ENCODE measurements around the gene NEDD8.
"Not testable (repeated sequence)": the region's sequence is repeated elsewhere in the genome, so short reads cannot be mapped to it uniquely, and the experiment has no call there.

The NEDD8 gene

DNA sequence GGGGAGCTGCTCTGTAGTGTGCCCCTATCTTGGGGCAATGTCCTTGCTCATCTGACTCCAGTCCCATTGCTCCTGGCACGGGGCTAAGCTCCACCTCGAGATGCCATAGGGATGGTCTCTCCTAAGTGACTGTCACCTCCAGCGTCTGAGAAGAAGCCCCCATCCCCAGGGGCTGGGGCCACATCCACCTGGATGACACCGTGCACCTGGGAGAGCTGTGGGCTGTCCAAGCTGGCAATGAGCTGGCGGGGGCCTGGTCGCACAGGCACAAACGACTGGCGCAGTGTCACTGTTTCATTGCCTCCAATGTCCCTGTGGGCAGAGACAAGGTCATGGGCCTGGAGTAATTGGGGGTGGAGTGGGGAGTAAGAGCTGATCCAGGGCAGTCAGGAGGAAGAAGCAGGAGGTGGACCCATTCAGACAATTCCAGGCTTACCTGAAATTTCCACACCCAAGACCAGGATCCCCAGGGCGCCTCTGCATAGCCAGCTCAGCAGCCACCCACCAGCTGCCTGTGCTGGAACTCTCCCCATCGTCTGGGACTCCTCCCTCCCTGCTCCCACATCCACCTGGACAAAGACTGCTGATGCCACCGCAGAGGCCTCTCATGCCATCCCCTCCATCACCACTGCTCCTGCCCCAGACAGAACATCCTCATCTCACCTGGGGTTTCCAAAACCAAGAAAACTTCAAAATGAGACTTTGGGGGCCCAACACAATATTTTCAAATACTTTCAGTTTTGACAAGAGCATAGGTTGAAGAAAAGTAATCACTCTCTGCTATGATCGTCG lies 17.3 kb upstream of the NEDD8 start:
- TF ChIP-seq, protein P1, sequence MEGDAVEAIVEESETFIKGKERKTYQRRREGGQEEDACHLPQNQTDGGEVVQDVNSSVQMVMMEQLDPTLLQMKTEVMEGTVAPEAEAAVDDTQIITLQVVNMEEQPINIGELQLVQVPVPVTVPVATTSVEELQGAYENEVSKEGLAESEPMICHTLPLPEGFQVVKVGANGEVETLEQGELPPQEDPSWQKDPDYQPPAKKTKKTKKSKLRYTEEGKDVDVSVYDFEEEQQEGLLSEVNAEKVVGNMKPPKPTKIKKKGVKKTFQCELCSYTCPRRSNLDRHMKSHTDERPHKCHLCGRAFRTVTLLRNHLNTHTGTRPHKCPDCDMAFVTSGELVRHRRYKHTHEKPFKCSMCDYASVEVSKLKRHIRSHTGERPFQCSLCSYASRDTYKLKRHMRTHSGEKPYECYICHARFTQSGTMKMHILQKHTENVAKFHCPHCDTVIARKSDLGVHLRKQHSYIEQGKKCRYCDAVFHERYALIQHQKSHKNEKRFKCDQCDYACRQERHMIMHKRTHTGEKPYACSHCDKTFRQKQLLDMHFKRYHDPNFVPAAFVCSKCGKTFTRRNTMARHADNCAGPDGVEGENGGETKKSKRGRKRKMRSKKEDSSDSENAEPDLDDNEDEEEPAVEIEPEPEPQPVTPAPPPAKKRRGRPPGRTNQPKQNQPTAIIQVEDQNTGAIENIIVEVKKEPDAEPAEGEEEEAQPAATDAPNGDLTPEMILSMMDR (IDR thresholded peaks at IDR 0.05; ENCODE audit: extremely low read depth, insufficient read depth, missing control alignments): no peak
- in situ Hi-C loops (cut with MboI; ENCODE audit: low pct_unique_long_range_greater_than_20kb, low sequenced_read_pairs, unreplicated experiment): no loop called here
- no peak for DNase-seq (ENCODE audit: low spot score)

DNA sequence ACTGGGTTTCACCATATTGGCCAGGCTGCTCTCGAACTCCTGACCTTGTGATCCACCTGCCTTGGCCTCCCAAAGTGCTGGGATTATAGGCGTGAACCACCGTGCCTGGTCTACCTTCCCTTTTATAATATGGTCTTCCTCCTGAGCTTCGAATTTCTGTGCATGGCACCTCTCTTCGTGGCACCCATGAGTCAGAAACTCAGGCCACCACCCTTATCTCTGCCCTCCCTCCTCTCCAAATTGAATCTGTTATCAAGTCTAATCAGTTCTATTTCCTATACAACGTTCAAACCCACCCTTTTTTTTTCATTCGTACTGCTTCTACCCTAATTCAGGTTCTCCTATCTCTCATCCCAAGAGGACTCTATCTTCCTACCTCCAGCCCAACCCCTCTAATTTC lies 15.3 kb upstream of the NEDD8 start:
- TF ChIP-seq, protein P1 (IDR thresholded peaks at IDR 0.05; ENCODE audit: extremely low read depth, insufficient read depth, missing control alignments): no peak
- in situ Hi-C loops (cut with MboI; ENCODE audit: low pct_unique_long_range_greater_than_20kb, low sequenced_read_pairs, unreplicated experiment): no loop called here
- no peak for DNase-seq (ENCODE audit: low spot score)

DNA sequence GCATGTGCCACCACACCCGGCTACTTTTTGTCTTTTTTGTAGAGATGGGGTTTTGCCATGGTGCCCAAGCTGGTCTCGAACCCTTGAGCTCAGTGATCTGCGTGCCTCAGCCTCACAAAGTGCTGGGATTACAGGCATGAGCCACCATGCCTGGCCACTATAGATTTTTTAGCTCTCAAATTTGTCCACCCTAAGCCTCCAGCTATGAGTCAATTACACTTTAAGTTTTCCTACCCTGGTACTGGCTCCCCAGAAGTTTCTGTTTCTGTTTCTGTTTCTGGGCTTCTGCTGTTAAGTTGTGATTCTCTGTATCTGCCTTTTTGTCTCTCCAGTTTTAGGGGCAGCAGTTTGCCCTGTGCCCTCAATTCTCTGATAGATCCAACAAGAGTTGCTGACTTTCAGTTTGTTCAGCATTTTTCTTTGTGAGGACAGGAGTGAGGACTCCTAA lies 14.6 kb upstream of the NEDD8 start:
- TF ChIP-seq, protein P1 (IDR thresholded peaks at IDR 0.05; ENCODE audit: extremely low read depth, insufficient read depth, missing control alignments): no peak
- in situ Hi-C loops (cut with MboI; ENCODE audit: low pct_unique_long_range_greater_than_20kb, low sequenced_read_pairs, unreplicated experiment): no loop called here
- DNase-seq (ENCODE audit: low spot score): peak; percentile 63

DNA sequence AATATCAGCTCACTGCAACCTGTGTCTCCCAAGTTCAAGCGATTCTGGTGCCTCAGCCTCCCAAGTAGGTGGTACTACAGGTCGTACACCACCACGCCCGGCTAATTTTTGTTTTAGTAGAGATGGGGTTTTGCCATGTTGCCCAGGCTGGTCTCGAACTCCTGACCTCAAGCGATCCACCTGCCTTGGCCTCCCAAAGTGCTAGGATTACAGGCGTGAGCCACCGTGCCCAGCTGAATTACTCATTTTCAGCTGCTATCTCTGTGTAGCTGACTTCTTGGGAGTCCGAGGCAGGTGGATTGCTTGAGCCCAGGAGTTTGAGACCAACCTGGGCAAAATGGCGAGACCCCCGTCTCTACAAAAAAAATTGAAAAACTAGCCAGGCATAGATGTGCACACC lies 13.2 kb upstream of the NEDD8 start:
- DNase-seq (ENCODE audit: low spot score); in situ Hi-C loops (cut with MboI; ENCODE audit: low pct_unique_long_range_greater_than_20kb, low sequenced_read_pairs, unreplicated experiment): not testable (repeated sequence)

DNA sequence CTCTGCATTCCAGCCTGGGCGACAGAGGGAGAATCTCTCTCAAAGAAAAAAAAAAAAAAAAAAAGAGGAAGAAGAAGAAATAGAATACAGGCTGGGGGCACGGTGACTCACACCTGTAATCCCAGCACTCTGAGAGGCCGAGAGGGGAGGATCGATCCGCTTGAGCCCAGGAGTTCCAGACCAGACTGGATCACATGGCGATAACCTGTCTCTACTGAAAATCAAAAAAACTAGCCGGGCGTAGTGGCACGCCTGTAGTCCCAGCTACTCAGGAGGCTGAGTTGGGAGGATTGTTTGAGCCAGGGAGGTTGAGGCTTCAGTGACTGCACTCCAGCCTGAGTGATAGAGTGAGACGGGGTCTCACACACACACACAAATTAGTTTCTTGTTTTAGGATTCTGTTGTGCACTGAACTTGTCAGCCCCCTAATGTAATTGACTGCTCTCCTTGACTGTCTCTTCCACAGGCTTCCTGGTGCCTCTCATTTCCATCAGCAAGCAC lies 11.2 kb upstream of the NEDD8 start:
- no peak for DNase-seq (ENCODE audit: low spot score)
- TF ChIP-seq, protein P1 (IDR thresholded peaks at IDR 0.05; ENCODE audit: extremely low read depth, insufficient read depth, missing control alignments): no peak
- in situ Hi-C loops (cut with MboI; ENCODE audit: low pct_unique_long_range_greater_than_20kb, low sequenced_read_pairs, unreplicated experiment): loop anchor here (5.0 kb wide), 1 partner anchor 54 kb away; the partner anchor contains the start of genes DHRS1 and NOP9

DNA sequence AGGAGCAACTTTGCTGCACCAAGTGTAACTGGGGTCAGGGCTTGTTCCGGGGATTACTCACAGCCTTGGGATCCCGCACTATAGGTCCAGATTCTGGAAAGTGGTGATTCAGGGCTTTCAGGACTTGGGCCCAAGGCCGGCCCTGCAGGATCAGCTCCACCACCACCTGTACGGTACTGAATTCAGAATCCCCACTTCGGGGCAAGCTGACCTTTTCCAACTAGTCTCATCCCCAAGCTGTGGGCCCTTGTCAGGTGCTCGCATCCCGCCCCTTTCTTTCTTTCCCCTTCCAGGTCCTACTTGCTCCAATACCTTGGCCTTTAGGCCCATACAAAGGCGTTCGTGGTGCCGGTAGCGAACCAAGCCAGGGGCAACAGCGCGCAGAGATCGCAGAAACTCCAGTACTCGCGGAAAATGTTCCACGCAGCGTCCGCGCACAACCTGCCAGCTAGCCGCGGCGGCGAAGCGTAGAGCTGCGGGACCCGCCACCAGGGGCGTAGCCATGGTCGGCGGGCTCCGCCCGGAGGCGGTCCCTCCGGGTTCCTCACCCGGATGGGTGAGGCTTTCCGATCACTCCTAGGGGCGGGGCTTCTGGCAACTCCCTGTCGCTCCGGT lies 9.8 kb upstream of the NEDD8 start:
- TF ChIP-seq, protein P1 (IDR thresholded peaks at IDR 0.05; ENCODE audit: extremely low read depth, insufficient read depth, missing control alignments): peak; percentile 9
- peak; percentile 93 for DNase-seq (ENCODE audit: low spot score)
- in situ Hi-C loops (cut with MboI; ENCODE audit: low pct_unique_long_range_greater_than_20kb, low sequenced_read_pairs, unreplicated experiment): loop anchor here (5.0 kb wide), 1 partner anchor 55 kb away; the partner anchor contains the start of genes DHRS1 and NOP9
